ENCODE results near the gene KLF15.

The KLF15 gene
- 0 to 0.38 (median 0.25) reads per million in 3 experiments for total RNA-seq

- peak; percentile 64 for DNase-seq
Observed at GRCh38 chr3:126357295-126358037, at the start of gene KLF15. TSS of gene KLF15 (minus strand) at chr3:126357408. CDS start at chr3:126352922, 4,486 bp downstream.

- DNase-seq, result no peak
Observed at GRCh38 chr3:126406389-126407296, 49.4 kb upstream of the KLF15 start.

GRCh38 chr3:126402666-126403302 is 45.6 kb upstream of the KLF15 start:
- DNase-seq, result no peak

GRCh38 chr3:126402178-126402577 is 45.0 kb upstream of the KLF15 start:
- DNase-seq, result no peak

- no peak for DNase-seq
Observed at GRCh38 chr3:126401611-126402160, 44.5 kb upstream of the KLF15 start.

GRCh38 chr3:126399756-126400155 is 42.5 kb upstream of the KLF15 start:
- DNase-seq, result no peak

GRCh38 chr3:126399351-126399735 is 42.1 kb upstream of the KLF15 start:
- no peak for DNase-seq

GRCh38 chr3:126398423-126399350 is 41.5 kb upstream of the KLF15 start:
- DNase-seq, result no peak

- no peak for DNase-seq
Observed at GRCh38 chr3:126397610-126398422, 40.6 kb upstream of the KLF15 start.

- no peak for DNase-seq
Observed at GRCh38 chr3:126396536-126396935, 39.3 kb upstream of the KLF15 start.

- no peak for DNase-seq
Observed at GRCh38 chr3:126395846-126396513, 38.8 kb upstream of the KLF15 start.

GRCh38 chr3:126394977-126395321 is 37.7 kb upstream of the KLF15 start:
- no peak for DNase-seq

- DNase-seq, result no peak
Observed at GRCh38 chr3:126394179-126394976, 37.2 kb upstream of the KLF15 start, which contains the start of gene CFAP100. TSS of gene CFAP100 (plus strand) at chr3:126394909. CDS start at chr3:126396001, 1,092 bp downstream.

- no peak for DNase-seq
Observed at GRCh38 chr3:126393563-126393962, 36.4 kb upstream of the KLF15 start.

- no peak for DNase-seq
Observed at GRCh38 chr3:126392246-126392645, 35.0 kb upstream of the KLF15 start.

GRCh38 chr3:126391631-126392030 is 34.4 kb upstream of the KLF15 start:
- DNase-seq, result no peak

GRCh38 chr3:126390751-126391150 is 33.5 kb upstream of the KLF15 start:
- no peak for DNase-seq

GRCh38 chr3:126390201-126390600 is 33.0 kb upstream of the KLF15 start:
- DNase-seq, result no peak

GRCh38 chr3:126389794-126390146 is 32.6 kb upstream of the KLF15 start:
- no peak for DNase-seq

Data from central memory CD4-positive, alpha-beta T cell (primary cell).